Activated CD8-positive, alpha-beta memory T cell treated with anti-CD3 and anti-CD28 coated beads, Interleukin-2, amount 50 U/mL, for 48 hours (primary cell): ENCODE measurements around the gene NRG3.

Experiments
- DNase-seq: peaks from one replicate; pipeline ENCODE4 v3.0.0-alpha.2; 2020

The NRG3 gene

DNA sequence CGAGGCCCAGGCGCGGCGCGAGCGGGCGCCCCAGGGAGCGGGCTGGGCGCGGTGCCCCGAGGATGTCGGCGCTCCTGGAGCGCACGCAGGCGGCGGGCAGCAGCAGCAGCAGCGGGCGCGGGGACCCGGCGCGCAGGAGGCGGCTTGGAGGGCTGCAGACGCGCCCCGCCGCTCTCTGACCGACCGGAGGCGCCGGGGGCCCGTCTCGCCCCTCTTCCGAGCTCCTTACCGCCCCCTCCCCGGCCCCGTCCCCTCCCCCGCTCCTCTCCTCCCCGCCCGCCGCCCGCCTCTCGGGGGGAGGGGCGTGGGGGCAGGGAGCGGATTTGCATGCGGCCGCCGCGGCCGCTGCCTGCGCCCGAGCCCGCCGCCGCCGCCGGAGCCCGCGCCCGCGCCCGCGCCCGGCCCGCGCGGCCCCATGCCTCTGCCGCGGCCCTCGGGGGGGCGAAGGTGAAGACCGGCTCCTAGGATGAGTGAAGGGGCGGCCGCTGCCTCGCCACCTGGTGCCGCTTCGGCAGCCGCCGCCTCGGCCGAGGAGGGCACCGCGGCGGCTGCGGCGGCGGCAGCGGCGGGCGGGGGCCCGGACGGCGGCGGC lies at the start of gene NRG3:
Gene NRG3 (plus strand): TSS at position 320 of the 592 bp plus-strand sequence.
- no peak for DNase-seq

DNA sequence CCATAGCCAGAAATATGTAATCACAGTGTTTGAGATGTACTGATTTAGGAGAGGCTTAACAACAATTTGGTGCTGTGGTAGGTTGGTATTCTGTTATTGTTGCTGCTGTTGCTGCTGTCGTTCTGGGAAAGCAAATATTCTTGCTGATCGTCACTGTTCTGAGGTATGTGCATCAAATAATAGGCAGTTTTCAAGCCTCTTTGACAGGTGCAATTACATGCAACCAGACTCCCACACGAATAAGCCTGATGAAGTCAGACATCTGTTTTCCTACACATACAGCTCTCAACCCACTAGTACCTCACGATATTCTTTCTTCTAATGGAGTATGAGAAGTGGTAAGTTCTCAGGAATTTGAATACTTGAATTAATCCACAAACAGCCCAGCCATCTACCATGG lies 46.7 kb upstream of the NRG3 start:
- DNase-seq, result no peak

- no peak for DNase-seq
These were observed 43.9 kb upstream of the NRG3 start for GRCh38 chr10:81831060-81831459.

DNA sequence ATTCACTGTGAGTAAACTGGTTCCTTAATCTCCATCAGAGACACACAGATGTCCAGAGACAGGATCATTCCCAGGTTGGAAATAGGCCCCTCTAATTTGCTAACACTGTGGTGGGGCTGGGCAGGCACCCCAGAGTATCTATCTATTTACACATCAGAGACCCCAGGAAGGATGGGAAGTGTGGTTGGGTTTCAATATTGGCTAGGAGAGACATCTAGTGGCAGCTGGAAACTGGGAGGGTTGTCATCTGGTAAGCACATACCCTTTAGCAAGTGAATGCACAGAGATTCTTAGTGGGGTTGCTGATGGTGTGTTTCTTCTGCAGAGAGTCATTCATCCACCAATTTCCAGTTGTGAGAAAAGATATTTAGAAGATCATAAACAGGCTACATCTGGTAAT lies 36.0 kb upstream of the NRG3 start:
- DNase-seq, result no peak

- DNase-seq, result no peak
These were observed 32.0 kb upstream of the NRG3 start for GRCh38 chr10:81843042-81843441.

DNA sequence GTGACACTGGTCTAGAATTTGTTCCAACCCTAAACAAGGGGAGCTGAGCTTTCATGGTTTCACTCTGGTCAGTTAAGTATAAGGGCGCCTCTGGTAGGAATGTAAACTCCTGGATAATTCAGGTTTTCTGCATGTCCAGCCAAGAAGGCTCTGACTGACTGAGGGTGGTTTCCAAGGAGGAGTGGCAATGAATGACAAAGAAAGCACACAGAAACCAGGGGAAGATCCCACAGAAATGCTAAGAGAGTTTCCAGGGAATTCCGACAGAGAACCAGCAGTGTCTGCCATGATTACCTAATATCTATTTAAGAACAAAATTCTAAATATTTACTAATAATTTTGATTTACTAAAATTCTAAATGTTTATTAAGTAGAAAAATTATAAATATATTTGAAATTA lies 27.3 kb upstream of the NRG3 start:
- no peak for DNase-seq

- no peak for DNase-seq
These were observed 26.5 kb upstream of the NRG3 start for GRCh38 chr10:81848514-81848913.

DNA sequence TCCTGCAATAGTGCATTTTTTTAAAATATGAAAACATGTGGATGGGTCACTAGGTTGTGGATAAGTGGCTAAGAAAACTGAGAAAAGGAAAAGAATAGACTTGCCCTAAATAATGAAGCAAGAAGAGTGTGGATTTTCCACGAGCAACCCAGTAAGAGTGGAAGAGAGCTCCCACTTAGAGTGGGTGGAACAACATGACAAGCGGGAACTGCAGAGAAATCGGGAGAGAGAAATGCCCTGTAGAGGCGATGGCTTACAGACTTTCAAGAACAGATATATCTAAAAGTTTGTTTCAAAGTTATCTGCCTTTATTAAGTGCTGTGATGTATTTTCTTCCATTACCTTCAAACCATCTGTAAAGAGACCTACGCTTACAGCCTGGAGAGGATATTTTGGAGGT lies 26.1 kb upstream of the NRG3 start:
- no peak for DNase-seq

DNA sequence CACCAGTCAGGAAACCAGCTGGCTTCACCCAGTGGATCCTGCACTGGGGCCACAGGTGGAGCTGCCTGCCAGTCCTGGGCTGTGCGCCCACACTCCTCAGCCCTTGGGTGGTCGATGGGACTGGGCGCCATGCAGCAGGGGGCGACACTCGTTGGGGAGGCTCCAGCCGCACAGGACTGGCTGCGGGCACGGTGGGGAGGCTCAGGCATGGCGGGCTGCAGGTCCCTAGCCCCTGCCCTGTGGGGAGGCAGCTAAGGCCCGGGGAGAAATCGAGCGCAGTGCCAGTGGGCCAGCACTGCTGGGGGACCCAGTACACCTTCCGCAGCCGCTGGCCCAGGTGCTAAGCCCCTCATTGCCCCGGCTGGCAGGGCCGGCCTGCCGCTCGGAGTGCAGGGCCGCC lies 12.4 kb upstream of the NRG3 start:
- no peak for DNase-seq

DNA sequence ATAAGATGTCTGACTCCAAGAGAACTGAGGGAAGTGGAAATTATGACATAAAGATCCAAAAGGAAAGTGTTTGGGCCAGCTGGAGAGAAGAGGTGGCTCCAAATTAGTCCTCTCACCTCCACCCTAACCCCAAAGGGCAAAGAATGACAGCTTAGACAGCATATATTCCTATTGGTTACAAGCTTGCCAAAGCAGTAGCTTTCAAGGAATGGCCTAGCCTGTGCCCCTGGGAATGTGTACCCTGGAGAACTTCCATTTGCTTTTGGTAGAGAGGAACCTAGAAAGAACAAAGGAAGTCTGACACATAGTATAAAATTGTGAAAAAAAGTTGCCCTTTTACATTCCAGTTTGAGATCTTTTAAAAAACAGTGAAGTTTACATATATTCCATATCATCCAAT lies 11.2 kb upstream of the NRG3 start:
- no peak for DNase-seq

DNA sequence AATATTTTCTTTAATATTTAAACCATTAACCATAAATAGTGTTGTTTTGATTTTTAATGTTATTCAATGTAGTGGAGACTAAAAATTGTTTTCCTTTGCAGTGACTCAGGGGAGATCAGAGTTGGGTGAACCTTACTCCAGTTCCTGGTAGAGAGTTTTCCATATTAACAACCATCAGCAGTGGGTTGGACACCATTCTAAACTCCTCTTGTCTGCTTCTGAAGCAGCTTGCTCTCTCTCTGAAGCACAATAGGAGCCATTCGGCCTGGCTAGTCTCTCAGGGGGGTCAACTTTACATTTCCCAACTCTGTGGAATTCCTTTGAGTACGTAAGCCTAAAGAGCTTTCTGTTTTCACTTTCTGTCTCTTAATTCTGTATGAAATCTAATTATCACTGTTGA lies 9.4 kb upstream of the NRG3 start:
- DNase-seq, result no peak

DNA sequence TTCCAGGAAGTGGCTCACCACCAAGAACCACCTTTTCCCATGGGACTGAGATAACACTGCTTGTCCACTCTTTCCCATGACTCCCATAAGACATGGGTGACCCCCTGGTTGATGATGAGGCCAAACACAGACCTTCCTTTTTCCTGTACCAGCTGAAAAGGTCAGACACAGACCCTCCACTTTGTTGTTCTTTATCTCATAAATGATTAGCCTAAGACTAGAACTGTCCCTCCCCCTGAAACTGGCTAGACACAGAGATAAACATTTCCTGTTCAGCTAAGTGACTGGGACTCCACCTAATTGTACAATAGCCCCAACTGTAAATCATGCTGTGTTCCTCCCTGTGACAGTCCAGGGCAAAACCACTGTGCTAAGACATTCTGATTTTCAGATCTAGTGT lies 8.2 kb upstream of the NRG3 start:
- DNase-seq, result no peak

DNA sequence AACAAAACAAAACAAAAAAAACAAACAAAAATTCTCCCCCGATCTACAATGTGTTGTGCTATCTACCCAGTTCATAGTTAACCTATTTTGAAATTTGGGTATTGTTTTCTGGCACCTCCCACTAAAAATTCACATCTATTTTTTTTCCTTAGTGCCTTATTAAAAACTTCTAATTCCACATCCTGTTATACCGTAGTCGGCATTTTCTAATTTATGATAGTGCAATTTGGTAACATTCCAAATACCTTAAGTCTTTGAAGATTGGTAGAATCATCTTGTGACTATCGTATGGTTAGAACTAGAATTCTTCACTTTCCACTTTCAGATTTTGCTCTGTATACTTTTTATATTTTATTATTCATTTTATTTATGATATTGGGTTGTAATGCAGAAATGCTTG lies 4.5 kb upstream of the NRG3 start:
- DNase-seq, result no peak

DNA sequence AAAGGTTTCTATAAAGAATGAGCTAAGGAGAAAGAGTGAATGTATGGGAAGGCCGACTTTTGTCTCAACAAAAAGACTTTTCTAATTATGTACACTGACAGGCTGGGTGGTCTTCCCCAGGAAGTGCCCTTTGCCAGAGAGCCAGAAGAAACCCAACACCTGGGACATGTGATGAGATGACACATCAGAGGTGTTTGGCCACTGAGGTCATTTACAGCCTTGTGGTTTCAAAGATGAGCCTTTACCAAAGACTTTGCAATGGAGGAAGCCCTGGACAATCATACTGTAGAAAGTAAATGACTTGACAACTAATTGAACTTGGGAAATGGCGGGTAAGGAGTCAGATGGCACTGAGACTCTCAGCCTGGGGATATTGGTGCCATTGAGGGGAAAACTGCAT lies 3.4 kb upstream of the NRG3 start:
- DNase-seq, result no peak

- DNase-seq, result no peak
These were observed 2.7 kb upstream of the NRG3 start for GRCh38 chr10:81872206-81872862.

DNA sequence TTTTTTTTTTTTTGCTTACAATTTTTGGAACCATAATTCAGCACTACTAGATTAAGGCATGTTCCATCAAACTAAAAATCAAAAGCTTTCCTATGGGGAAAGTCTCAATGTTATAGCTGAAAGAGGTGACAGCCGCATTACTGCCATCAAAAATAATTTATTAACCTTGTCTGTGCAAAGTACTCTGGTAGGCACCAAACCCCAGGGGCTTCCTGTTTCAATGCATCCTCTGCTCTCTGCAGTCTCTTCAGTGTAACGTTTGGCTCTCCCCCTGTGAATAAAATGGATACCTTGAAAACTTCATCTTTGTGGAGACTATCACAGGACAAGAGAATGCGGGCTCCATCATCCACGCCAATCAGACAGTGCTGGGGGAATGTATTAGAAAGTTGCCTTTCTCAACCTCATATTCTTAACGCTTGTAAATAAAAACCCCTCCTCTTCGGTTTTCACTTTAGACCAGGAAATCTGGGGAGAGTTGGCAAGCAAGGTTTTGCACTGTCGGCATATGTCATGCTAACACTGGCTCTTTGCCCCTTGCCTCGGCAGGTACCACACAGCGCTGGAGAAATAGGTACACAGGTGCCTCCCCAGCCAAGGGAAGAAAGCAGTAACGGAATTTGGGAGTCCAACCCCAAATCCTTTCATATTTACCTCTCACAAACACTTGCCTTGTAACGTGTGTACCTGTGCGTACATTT lies 1.6 kb upstream of the NRG3 start:
- DNase-seq, result no peak

DNA sequence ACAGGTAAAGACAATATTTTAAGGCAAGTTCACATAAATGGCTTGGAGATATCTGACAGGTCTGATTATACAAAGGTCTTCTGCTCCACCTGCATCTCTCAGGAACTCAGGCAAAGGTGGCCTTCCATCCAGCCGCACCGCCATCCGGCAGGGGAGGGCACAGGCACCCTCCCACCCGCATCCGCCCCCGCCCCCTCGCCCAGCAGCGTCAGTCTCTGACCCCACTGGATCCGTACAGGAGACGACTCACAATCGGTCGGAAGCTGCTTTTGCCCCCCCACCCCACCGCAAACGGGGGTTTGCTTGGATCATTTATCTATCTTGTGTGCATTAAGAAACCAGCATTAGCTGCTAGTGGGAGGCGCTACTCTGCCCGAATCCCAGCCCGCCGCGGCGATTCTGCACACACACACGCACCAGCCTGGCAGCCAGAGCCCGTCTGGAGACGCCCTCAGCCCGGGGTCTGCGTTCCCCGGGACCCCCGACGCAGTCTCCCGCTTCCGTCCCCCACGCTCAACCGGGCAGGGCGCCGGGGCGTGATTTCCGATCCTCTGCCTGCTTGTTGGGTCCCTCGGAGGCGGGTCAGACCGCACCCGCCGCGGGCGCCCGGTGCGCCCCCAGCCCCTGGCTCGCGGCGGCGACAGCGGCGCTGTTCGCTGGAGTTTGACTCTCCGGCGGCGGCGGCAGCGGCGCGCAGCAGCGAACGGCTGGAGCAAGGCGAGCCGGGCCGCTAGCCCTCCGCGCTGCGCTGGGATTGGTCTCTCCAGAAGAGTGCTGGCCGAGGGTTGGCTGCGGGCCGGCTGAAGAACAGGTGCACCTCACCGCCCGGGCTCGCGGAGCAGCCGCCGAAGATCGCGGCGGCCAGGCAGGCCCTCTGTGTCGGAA lies 820 bp upstream of the NRG3 start:
- peak; percentile 53 for DNase-seq

DNA sequence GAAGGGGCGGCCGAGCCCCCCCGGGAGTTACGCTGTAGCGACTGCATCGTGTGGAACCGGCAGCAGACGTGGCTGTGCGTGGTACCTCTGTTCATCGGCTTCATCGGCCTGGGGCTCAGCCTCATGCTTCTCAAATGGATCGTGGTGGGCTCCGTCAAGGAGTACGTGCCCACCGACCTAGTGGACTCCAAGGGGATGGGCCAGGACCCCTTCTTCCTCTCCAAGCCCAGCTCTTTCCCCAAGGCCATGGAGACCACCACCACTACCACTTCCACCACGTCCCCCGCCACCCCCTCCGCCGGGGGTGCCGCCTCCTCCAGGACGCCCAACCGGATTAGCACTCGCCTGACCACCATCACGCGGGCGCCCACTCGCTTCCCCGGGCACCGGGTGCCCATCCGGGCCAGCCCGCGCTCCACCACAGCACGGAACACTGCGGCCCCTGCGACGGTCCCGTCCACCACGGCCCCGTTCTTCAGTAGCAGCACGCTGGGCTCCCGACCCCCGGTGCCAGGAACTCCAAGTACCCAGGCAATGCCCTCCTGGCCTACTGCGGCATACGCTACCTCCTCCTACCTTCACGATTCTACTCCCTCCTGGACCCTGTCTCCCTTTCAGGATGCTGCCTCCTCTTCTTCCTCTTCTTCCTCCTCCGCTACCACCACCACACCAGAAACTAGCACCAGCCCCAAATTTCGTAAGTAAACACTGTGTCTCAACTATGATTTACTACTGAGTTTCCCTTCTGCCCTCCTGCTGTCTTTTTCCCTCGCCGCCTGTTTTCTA lies 666 bp downstream of the NRG3 start:
- DNase-seq, result no peak

DNA sequence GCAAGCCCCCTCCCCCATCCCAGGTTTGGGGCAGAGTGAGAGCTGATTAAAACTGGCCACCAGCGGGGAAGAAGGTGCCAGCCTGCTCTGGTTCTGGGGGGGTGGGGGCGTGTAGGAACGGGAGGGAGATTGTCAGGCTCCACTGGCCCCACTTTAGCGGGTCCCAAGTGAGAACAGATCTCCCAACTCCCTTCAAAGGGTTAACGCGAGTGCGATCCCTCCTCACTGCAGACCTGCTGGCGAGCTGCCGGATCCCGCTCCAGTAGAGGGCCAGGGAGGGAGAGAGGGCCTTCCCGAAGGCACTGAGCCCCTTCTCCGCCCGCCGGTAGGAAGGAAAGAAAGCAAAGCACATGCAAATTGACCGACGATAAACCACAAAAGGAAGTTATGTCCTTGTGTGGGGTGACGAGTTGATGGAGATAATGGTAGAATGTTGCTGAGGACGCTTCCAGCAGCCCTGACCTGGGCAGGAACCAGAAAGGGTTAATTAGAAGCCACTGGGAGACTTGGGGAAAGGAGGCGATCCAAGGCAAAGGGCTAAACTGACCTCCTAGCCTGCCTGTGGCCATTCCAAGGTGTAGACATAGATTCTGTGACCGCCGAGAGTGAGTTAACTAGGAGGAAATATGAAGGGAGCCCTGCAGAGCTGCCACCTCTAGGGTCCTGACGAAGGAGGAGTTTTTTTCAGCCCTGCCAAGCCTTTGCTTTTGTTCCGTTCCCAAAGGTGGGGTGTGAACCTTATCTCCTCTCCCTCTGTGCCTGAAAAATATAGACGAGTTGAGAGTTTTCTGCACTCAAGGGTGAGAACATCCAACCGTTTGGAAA lies 1.5 kb downstream of the NRG3 start:
- DNase-seq, result no peak

GRCh38 chr10:81877596-81877995 lies 2.6 kb downstream of the NRG3 start:
- no peak for DNase-seq

- no peak for DNase-seq
These were observed 7.0 kb downstream of the NRG3 start for GRCh38 chr10:81882011-81882410.

DNA sequence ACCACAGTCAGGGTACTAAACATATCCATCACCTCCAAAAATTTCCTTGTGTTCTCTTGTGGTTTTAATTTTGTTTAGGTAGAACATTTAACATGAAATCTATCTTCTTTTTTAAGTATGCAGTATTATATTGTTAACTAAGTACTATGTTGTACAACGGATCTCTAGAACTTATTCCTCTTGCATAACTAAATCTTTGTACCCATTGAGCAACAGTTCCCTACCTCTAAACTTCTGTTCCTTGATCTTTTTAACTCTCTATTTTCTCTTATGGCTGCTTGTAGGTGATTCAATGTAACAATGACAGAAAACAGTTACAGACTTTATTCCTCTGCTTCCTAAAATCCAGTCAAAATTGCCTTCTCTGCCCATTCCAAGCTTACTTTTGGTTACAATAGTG lies 9.9 kb downstream of the NRG3 start:
- DNase-seq, result no peak
